GM19468 (cell line): ENCODE results near the gene BID.
A peak's percentile ranks its signal among the peaks of the same experiment; 100 is the strongest.
"Not testable (repeated sequence)": the region's sequence is repeated elsewhere in the genome, so short reads cannot be mapped to it uniquely, and the experiment has no call there.

Experiments
- ATAC-seq: cut with Tn5 transposase; IDR thresholded peaks from one replicate; pipeline ENCODE4 v1.9.1; 2021; ENCODE audit warnings: mild to moderate bottlenecking, moderate library complexity, moderate number of reproducible peaks; ENCODE audit not compliant: unreplicated experiment; ENCODE audit errors: extremely low read depth

Gene BID

DNA sequence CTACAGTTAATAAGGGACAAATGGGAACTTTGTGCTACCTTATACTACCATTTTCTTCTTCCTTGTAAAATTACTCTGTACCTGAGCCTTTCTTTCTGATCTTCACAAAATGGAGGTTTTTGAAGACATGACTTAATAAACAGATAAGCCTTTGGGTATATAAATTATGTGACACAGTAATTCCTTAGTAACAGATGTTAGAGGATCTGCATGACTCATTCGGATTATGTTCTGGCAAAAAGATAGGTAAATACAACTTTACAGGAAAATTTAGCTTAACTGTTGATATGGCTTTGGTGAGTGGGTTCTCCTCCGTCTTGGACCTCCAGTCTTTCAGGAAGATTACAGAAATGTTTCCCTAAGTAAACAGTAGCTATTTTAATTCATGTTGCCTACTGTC, 61.8 kb downstream of the BID start:
- ATAC-seq = no peak

DNA sequence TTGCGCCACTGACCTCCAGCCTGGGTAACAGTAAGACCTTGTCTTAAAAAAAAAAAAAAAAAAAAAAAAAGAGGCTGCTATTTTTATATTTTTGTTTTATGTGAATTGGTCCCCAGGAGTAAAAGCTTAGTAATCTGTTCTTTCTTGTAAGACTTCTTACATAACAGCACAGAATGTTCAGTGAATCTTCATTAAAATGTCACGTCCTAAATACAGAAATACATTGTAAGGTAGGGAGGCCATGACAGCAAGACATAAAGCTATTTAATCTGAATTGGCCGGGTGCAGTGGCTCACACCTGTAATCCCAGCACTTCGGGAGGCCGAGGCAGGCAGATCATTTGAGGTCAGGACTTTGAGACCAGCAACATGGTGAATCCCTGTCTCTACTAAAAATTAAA, 64.2 kb downstream of the BID start:
- ATAC-seq = no peak

GRCh38 chr22:17707526-17707925, 66.7 kb downstream of the BID start:
- no peak for ATAC-seq

DNA sequence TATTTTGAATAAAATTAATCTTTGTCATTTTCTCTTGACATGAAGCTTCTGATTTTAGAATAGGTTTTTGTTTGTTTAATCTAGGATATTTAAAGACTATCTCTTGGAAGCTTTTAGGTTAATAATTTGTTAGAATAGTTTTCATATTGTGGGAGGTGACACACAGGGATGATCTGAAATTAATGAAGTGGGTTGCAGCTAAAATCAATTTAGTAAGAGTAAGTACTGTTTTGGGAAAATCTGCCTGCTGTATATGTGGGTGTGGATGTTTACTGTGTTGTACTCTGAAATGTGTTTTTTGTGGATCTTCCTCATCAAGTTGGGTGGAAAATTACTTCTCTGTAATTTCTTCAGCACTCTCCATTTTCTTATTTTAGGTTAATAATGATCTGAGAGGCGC, 67.3 kb downstream of the BID start:
- ATAC-seq = no peak

DNA sequence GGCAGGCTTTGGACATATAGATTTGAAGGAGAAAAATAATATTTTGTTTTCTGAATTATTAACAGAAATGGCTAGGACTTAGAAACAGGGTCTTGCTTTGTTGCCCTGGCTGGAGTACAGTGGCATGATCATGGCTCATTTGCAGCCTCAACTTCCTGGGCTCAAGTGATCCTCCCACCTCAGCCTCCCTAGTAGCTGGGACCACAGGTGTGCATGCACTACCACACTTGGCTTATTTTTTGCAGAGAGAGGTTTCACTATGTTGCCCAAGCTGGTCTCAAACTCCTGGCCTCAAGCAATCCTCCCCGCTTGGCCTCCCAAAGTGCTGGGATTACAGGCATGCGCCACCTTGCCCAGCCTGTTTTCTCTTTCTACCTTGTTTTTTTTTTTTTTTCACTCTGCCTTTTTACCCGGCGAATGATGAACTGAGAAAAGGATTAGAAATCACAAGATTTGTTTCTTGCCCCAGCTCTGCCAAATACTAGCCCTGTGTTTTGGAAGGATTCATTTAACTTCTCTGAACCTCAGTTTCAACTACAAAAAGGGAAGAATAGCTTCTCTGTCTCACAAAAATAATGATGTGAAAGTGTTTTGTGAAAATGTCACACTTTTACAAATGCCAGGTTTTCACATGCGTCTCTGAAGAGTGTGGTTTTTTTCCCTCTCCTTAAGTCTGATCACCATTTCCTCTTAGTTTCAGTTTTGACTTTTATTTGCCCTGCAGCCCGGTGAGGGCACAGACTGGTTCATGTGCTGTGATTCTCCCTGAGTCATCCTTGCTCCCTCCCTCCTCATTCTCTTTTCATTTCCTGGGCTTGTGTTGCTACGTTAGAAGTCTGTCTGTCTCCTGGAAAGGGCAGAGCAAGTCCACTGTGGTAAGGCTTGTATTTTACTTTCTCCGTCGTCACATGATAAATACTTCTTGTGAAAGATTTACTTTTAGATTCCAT, 68.0 kb downstream of the BID start:
- peak; percentile 71 for ATAC-seq

DNA sequence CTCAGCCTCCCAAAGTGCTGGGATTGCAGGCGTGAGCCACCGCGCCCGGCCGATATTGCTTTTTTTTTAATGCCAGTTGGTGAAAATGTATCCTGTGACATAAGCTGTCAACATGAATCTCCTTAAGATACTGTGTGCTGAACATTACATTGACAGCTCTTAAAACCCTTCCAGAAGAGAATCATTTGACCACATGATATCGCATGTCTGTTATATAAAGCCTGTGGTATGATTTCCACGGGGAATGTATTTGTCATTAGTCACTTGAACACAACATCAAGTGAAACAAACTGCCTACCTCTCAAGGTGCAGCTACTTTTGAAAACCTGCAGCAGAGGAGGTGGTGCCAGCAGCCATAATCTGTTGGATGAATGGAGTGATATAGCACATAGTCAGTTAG, 68.7 kb downstream of the BID start:
- ATAC-seq = no peak

GRCh38 chr22:17703811-17704210, 70.5 kb downstream of the BID start:
- ATAC-seq = no peak

- ATAC-seq = no peak
These were observed 73.5 kb downstream of the BID start for GRCh38 chr22:17700778-17701177.

GRCh38 chr22:17699696-17700340, 74.5 kb downstream of the BID start:
- no peak for ATAC-seq

DNA sequence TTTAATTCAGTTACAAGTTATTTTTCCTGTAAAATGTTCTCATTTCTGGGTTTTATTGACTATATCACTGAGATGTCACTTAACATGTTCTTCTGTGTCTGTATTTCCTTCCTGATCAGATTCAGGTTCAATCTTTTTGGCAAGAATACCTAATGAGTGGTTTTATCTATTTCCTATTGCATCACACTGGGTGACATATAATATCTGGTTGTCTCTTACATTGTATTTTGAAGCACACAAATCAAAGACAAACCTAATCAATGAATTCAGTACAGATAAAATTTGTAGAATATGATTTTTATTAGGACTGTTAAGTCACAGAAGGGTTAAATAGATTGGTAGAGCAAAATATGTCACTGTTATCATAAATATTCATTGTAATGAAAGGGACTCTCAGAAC, 75.3 kb downstream of the BID start:
- ATAC-seq = no peak

- not testable (repeated sequence) for ATAC-seq
These were observed 76.0 kb downstream of the BID start for GRCh38 chr22:17698276-17698675.

DNA sequence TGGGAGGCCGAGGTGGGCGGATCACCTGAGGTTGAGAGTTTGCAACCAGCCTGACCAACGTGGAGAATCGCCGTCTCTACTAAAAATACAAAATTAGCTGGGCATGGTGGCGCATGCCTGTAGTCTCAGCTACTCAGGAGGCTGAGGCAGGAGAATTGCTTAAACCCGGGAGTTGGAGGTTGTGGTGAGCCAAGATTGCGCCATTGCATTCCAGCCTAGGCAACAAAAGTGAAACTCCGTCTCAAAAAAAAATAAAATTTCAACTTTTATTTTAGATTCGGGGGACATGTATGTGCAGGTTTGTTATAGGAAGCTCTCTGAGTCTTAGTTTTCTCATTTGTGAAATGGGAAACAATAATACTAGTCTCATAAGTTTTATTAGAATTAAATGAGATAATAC, 77.1 kb downstream of the BID start:
- ATAC-seq = not testable (repeated sequence)

DNA sequence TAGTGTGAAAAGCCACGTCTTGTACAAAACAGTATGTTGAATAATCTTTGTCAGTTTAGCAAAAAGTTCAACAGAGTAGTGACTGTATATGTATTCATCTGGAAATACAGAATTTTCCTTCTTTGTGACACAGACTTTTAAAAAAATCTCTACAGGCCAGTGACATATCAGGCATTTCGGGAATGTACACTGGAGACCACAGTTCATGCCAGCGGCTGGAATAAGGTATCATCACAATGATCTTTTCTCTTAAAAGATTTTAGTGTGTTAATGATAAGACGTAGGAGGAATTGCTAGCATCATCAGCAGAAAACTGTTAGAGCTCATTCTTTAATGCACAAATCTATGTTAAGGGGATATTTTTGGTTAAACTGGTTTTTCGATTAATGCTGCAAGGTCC, 78.3 kb downstream of the BID start:
- ATAC-seq = no peak

GRCh38 chr22:17694752-17695151, 79.5 kb downstream of the BID start:
- no peak for ATAC-seq

DNA sequence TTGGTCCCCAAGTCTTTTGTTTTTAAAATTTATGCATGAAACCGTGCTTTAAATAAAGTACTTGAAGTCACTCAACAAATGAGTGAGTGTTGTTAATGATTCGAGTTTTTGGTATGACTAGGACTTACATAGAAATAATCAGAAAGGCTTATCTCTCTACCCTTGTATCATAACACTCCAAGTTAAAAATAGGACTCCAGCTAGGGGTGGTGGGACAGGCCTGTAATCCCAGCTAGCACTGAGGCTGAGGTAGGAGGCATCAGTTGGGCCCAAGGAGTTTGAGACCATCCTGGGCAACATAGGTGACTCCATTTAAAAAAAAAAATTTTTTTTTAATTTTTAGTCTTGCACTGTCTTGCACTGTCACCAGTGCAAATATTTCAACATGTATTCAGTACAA, 80.1 kb downstream of the BID start:
- no peak for ATAC-seq

- no peak for ATAC-seq
These were observed 81.4 kb downstream of the BID start for GRCh38 chr22:17692841-17693240.

DNA sequence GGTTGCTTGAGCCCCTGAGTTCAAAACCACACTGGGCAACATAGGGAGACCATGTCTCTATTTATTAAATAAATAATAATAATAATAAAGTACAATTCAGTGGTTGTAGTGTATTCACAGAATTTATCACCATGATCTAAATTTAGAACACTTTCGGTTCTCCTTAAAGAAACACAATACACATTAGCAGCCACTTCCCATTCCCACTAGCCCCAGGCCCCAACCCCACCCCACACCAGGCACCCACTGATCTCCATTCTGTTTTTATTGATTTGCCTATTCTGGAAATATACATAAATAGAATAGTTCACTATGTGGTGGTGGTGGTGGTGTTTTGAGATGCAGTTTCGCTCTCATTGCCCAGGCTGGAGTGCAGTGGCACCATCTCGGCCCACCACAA, 90.0 kb downstream of the BID start:
- no peak for ATAC-seq
